ENCODE measurements around the gene APOBEC4.

GRCh38 chr1:183642166-183642565, 10.9 kb downstream of the APOBEC4 start:
- TF ChIP-seq, protein P1, sequence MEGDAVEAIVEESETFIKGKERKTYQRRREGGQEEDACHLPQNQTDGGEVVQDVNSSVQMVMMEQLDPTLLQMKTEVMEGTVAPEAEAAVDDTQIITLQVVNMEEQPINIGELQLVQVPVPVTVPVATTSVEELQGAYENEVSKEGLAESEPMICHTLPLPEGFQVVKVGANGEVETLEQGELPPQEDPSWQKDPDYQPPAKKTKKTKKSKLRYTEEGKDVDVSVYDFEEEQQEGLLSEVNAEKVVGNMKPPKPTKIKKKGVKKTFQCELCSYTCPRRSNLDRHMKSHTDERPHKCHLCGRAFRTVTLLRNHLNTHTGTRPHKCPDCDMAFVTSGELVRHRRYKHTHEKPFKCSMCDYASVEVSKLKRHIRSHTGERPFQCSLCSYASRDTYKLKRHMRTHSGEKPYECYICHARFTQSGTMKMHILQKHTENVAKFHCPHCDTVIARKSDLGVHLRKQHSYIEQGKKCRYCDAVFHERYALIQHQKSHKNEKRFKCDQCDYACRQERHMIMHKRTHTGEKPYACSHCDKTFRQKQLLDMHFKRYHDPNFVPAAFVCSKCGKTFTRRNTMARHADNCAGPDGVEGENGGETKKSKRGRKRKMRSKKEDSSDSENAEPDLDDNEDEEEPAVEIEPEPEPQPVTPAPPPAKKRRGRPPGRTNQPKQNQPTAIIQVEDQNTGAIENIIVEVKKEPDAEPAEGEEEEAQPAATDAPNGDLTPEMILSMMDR (conservative IDR thresholded peaks at IDR 0.05 in 1 of 2, IDR thresholded peaks at IDR 0.05 in 1 of 2; ENCODE audit: extremely low read depth in 1 of 2, insufficient read depth in 1 of 2, low read depth in 1 of 2, low read length in 2 of 2), result no peak
- TF ChIP-seq EZH2 (IDR thresholded peaks at IDR 0.05; ENCODE audit: borderline replicate concordance, low read length), result no peak

Measured in mammary epithelial cell (primary cell).